Upper lobe of left lung (tissue), 6 donors: ENCODE results near the gene MX2. TPM values are rescaled to one million over a fixed set of nuclear protein-coding genes. Genes with fewer than 3 reads are reported as not detected.
"Not testable (repeated sequence)": the region's sequence is repeated elsewhere in the genome, so short reads cannot be mapped to it uniquely, and the experiment has no call there.

ENCODE experiments used
- ATAC-seq, 2 donors: fragments of 200-7000 bp; cut with Tn5 transposase; one replicate each; pipeline ENCODE4 v1.9.1; 2022; ENCODE audit warnings: mild to moderate bottlenecking in 2 of 2, moderate library complexity in 2 of 2; ENCODE audit not compliant: low FRiP score in 2 of 2
- DNase-seq, 2 donors: peaks; one replicate each; pipeline ENCODE4 v3.0.0-alpha.2; 2019 to 2020
- H3K27ac ChIP-seq, 4 donors: fragments of 200-600 bp; sonication (generic); one replicate each; pipeline ENCODE4 v1.5.1; 2016 to 2019
- H3K27me3 ChIP-seq, 4 donors: fragments of 200-600 bp; sonication (generic); one replicate each; pipeline ENCODE4 v1.5.1; 2017 to 2019
- H3K36me3 ChIP-seq, 4 donors: fragments of 200-600 bp; sonication (generic); one replicate each; pipeline ENCODE4 v1.5.1; 2016 to 2019
- H3K4me1 ChIP-seq, 4 donors: fragments of 200-600 bp; sonication (generic); one replicate each; pipeline ENCODE4 v1.5.1; 2018 to 2019
- H3K4me3 ChIP-seq, 4 donors: fragments of 200-600 bp; sonication (generic); one replicate each; pipeline ENCODE4 v1.5.1; 2017 to 2019; ENCODE audit warnings: mild to moderate bottlenecking in 2 of 4, moderate library complexity in 1 of 4
- H3K9me3 ChIP-seq, 4 donors: fragments of 200-600 bp; sonication (generic); one replicate each; pipeline ENCODE4 v1.5.1; 2018 to 2019
- CTCF ChIP-seq, 6 experiments: fragments of 450-650 bp in 4 of 6; fragments of 200-600 bp in 2 of 6; sonication (generic) in 2 of 6; IDR thresholded peaks; one replicate each; pipeline ENCODE4 v1.5.1; 2016 to 2019; ENCODE audit warnings: antibody characterized with exemption in 6 of 6
- EP300 ChIP-seq, 4 donors: sonication (generic); formaldehyde crosslinking; IDR thresholded peaks; one replicate each; pipeline ENCODE4 v1.5.1; 2017; ENCODE audit warnings: antibody characterized with exemption in 4 of 4, control low read depth in 2 of 4
- POLR2A ChIP-seq, 4 donors: fragments of 450-650 bp; IDR thresholded peaks; one replicate each; pipeline ENCODE4 v1.5.1; 2016 to 2017; ENCODE audit warnings: antibody characterized with exemption in 4 of 4, mild to moderate bottlenecking in 2 of 4
- POLR2AphosphoS5 ChIP-seq, 2 donors: sonication (generic); formaldehyde crosslinking; IDR thresholded peaks; one replicate each; pipeline ENCODE4 v1.5.1; 2017; ENCODE audit warnings: antibody characterized with exemption in 2 of 2
- WGBS, 2 donors: methylation state at CpG; one replicate each; pipeline ENCODE4 v1.1.5; 2017 to 2018; 5-methylcytosine and 5-hydroxymethylcytosine counted together
- total RNA-seq, 6 donors: library from RNA; depleted of rRNA in 4 of 6; stranded (reverse); fragments of >200 nt in 4 of 6; gene quantifications; one replicate each; pipeline versions ENCODE4 v1.1.0 to v1.2.1, GENCODE V29; 2016 to 2021
- donor health status: DM: no; HTN: no; CAD: no; lungs with moderate emphysema.
- donor health status: DM: no; HTN: yes; CAD: no; lungs with severe emphysema.

Gene MX2
- total RNA-seq, 6 donors from 2014 or later, result 5.8 to 37.2 (median 25.8) TPM

DNA sequence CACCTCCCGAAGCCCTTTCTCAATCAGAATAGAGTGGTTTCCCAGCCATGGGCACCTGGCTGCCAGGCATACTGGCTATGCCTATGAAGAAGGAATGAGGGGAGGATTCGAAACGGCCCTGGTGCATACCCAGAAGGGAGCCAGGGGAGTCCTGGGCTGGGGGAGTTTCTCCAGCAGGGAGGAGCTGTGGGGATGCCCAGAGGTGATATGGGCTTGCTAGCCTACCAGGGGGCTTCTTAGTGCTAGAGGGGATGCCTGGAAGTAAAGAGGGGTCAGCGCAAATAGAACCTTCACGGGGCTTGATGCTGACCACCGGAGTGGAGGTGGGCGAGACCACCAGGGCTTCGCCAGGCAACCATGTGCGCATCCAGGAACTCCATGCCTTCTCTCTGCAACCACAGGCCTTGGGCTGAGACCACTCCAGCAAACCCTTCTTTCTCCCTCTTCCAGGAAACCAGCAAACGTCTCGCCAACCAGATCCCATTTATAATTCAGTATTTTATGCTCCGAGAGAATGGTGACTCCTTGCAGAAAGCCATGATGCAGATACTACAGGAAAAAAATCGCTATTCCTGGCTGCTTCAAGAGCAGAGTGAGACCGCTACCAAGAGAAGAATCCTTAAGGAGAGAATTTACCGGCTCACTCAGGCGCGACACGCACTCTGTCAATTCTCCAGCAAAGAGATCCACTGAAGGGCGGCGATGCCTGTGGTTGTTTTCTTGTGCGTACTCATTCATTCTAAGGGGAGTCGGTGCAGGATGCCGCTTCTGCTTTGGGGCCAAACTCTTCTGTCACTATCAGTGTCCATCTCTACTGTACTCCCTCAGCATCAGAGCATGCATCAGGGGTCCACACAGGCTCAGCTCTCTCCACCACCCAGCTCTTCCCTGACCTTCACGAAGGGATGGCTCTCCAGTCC is 46.0 kb downstream of the MX2 start:
- no peak for TF ChIP-seq EP300 (IDR thresholded peaks at IDR 0.05)
- TF ChIP-seq POLR2A (IDR thresholded peaks at IDR 0.05), result no peak
- TF ChIP-seq CTCF (IDR thresholded peaks at IDR 0.05), result no peak
- TF ChIP-seq POLR2AphosphoS5 (IDR thresholded peaks at IDR 0.05), result no peak
- no peaks in the 10 kb centered on the region for H3K9me3 ChIP-seq
- H3K36me3 ChIP-seq, result peaks cover 0 to 35% (median 16%) of the 10 kb centered on the region in 4 donors
- no peak overlapping the region for H3K4me3 ChIP-seq
- no peaks in the 10 kb centered on the region for H3K27me3 ChIP-seq
- WGBS, 2 donors, result 94 to 95% methylated on average over 20 to 24 of the region's 24 CpGs
- peaks cover 0 to 8% (median 1%) of the 10 kb centered on the region in 4 donors for H3K4me1 ChIP-seq
- no peak overlapping the region for H3K27ac ChIP-seq
- no peak for DNase-seq
- ATAC-seq, result no peak

GRCh38 chr21:41410361-41410760 is 48.5 kb downstream of the MX2 start:
- Histone ChIP-seq H3K4me1 (peaks cover 0 to 8% (median 1%) of the 10 kb centered on the region in 4 donors), H3K27ac (no peak overlapping the region), H3K36me3 (peaks cover 0 to 22% (median 10%) of the 10 kb centered on the region in 4 donors), H3K9me3 (no peaks in the 10 kb centered on the region), H3K27me3 (no peaks in the 10 kb centered on the region), H3K4me3 (no peak overlapping the region)
- TF ChIP-seq EP300 (IDR thresholded peaks at IDR 0.05) (no peak), CTCF (IDR thresholded peaks at IDR 0.05) (no peak), POLR2AphosphoS5 (IDR thresholded peaks at IDR 0.05) (no peak), POLR2A (IDR thresholded peaks at IDR 0.05) (no peak)
- no peak for DNase-seq
- ATAC-seq, result no peak
- 85 to 95% methylated on average over 1 of the region's 1 CpG for WGBS, 2 donors

GRCh38 chr21:41410767-41411448 is 49.1 kb downstream of the MX2 start:
- no peaks in the 10 kb centered on the region for H3K9me3 ChIP-seq
- H3K27me3 ChIP-seq, result no peaks in the 10 kb centered on the region
- DNase-seq (no peak), ATAC-seq (no peak)
- H3K4me1 ChIP-seq, result peaks cover 0 to 8% (median 1%) of the 10 kb centered on the region in 4 donors
- H3K36me3 ChIP-seq, result peaks cover 0 to 22% (median 10%) of the 10 kb centered on the region in 4 donors
- WGBS, 2 donors, result 80 to 83% methylated on average over 5 of the region's 5 CpGs
- no peak for TF ChIP-seq CTCF (IDR thresholded peaks at IDR 0.05)
- TF ChIP-seq POLR2AphosphoS5 (IDR thresholded peaks at IDR 0.05), result no peak
- TF ChIP-seq POLR2A (IDR thresholded peaks at IDR 0.05), result no peak
- TF ChIP-seq EP300 (IDR thresholded peaks at IDR 0.05), result no peak
- no peak overlapping the region for H3K27ac ChIP-seq
- no peak overlapping the region for H3K4me3 ChIP-seq

GRCh38 chr21:41411449-41412089 is 49.7 kb downstream of the MX2 start:
- no peaks in the 10 kb centered on the region for H3K9me3 ChIP-seq
- peak; percentile 32 to 84 for ATAC-seq
- H3K4me1 ChIP-seq, result peaks cover 0 to 8% (median 1%) of the 10 kb centered on the region in 4 donors
- WGBS, 2 donors, result 50 to 75% methylated on average over 4 to 5 of the region's 5 CpGs
- H3K36me3 ChIP-seq, result peaks cover 0 to 22% (median 10%) of the 10 kb centered on the region in 4 donors
- no peak overlapping the region for H3K4me3 ChIP-seq
- DNase-seq, result peak in 1 of 2 donors; percentile 66
- H3K27me3 ChIP-seq, result no peaks in the 10 kb centered on the region
- peak in 5 of 6 experiments; percentile 23 to 56 (median 51) for TF ChIP-seq CTCF (IDR thresholded peaks at IDR 0.05)
- no peak for TF ChIP-seq POLR2AphosphoS5 (IDR thresholded peaks at IDR 0.05)
- no peak for TF ChIP-seq POLR2A (IDR thresholded peaks at IDR 0.05)
- H3K27ac ChIP-seq, result peak overlapping the region in 1 of 4 donors; percentile 33

DNA sequence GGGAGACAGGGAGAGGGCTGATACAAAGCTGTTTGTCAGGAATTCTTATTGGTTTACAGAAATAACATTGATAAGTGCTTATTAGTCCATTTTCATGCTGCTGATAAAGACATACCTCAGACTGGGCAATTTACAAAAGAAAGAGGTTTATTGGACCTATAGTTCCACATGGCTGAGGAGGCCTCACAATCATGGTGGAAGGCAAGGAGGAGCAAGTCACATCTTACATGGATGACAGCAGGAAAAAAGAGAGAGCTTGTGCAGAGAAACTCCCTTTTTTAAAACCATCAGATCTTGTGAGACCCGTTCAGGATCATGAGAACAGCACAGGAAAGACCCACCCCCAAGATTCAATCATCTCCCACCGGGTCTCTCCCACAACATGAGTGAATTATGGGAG is 55.7 kb downstream of the MX2 start:
- not testable (repeated sequence) for H3K27me3 ChIP-seq, H3K27ac ChIP-seq, DNase-seq, H3K36me3 ChIP-seq, H3K4me3 ChIP-seq, H3K9me3 ChIP-seq, ATAC-seq
- H3K4me1 ChIP-seq, result peaks cover 10 to 35% (median 12%) of the 10 kb centered on the region in 4 donors
- WGBS, 2 donors, result 93 to 100% methylated on average over 2 of the region's 2 CpGs
